Measurements from ENCODE around the gene NLRP4. TPM values are rescaled to one million over a fixed set of nuclear protein-coding genes. Genes with fewer than 3 reads are reported as not detected.

The NLRP4 gene
- polyA plus RNA-seq, 1 donor (not counting 4 experiments of a cell fraction or from before 2014, with no cell fraction given) = not detected

DNA sequence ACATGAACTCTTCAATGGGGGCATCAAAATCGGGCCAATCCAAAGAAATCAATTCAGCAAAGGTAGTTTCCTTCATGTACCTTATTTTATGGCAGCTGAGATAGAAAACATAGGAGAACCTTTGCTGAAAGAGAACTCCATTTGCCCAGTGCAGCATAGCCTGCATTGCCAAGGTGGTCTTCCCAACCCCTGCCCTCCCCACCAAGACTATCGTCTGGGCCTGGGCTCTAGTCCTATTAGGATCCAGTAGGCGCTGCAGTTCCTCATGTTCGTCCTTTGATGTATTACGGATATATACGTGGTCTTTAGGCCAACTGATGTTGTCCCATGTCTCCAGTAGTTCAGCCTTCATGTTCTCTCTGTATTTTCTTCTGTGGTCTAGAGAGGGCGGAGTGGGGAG is 76.6 kb downstream of the NLRP4 start:
- no peak for DNase-seq (ENCODE audit: low read depth, low spot score)
- dilution Hi-C loops (cut with MboI; ENCODE audit: extremely low pct_ligation_motif_present, low sequenced_read_pairs) = no loop called here

GRCh38 chr19:55913643-55914268 is 77.4 kb downstream of the NLRP4 start:
- Histone ChIP-seq H3K27ac (ENCODE audit: control insufficient read depth, insufficient read depth, low read length) (no peak overlapping the region), H3K9me1 (ENCODE audit: control insufficient read depth, extremely low read depth, insufficient read depth, low read length) (no peaks in the 10 kb centered on the region), H3K27me3 (ENCODE audit: control insufficient read depth, extremely low read depth, insufficient read depth, low read length) (no peaks in the 10 kb centered on the region), H3K36me3 (ENCODE audit: control insufficient read depth in 2 of 2, extremely low read depth in 1 of 2, insufficient read depth in 2 of 2, low read length in 2 of 2) (no peaks in the 10 kb centered on the region), H3K9me3 (ENCODE audit: control insufficient read depth, low read depth, low read length) (peaks cover 4% of the 10 kb centered on the region), H3K4me1 (ENCODE audit: control insufficient read depth, extremely low read depth, insufficient read depth, low read length) (no peaks in the 10 kb centered on the region), H3K4me2 (ENCODE audit: control insufficient read depth, extremely low read depth, insufficient read depth, low read depth, low read length) (no peak overlapping the region), H3K79me2 (ENCODE audit: control insufficient read depth, insufficient read depth, low read length) (no peaks in the 10 kb centered on the region), H2AFZ (ENCODE audit: control insufficient read depth, low read length) (no peak overlapping the region), H3K4me3 (ENCODE audit: control insufficient read depth in 2 of 3, extremely low read depth in 1 of 3, insufficient read depth in 2 of 3, low read depth in 1 of 3, low read length in 3 of 3) (no peak overlapping the region), H4K20me1 (ENCODE audit: control insufficient read depth, extremely low read depth, insufficient read depth, low read length) (no peaks in the 10 kb centered on the region), H3K9ac (ENCODE audit: control insufficient read depth, extremely low read depth, insufficient read depth, low read length) (no peak overlapping the region)
- FAIRE-seq (no peak), DNase-seq (ENCODE audit: low read depth, low spot score) (no peak)
- dilution Hi-C loops (cut with MboI; ENCODE audit: extremely low pct_ligation_motif_present, low sequenced_read_pairs) = no loop called here
- TF ChIP-seq EZH2 (IDR thresholded peaks at IDR 0.05; ENCODE audit: low read length) = no peak
- TF ChIP-seq, protein P1, sequence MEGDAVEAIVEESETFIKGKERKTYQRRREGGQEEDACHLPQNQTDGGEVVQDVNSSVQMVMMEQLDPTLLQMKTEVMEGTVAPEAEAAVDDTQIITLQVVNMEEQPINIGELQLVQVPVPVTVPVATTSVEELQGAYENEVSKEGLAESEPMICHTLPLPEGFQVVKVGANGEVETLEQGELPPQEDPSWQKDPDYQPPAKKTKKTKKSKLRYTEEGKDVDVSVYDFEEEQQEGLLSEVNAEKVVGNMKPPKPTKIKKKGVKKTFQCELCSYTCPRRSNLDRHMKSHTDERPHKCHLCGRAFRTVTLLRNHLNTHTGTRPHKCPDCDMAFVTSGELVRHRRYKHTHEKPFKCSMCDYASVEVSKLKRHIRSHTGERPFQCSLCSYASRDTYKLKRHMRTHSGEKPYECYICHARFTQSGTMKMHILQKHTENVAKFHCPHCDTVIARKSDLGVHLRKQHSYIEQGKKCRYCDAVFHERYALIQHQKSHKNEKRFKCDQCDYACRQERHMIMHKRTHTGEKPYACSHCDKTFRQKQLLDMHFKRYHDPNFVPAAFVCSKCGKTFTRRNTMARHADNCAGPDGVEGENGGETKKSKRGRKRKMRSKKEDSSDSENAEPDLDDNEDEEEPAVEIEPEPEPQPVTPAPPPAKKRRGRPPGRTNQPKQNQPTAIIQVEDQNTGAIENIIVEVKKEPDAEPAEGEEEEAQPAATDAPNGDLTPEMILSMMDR (optimal IDR thresholded peaks at IDR 0.05 in 1 of 3, IDR thresholded peaks at IDR 0.05 in 1 of 3, conservative IDR thresholded peaks at IDR 0.05 in 1 of 3; ENCODE audit: extremely low read depth in 1 of 3, insufficient read depth in 2 of 3, low read length in 3 of 3) = no peak

More for the DNA sequence above, 76.6 kb downstream of the NLRP4 start:
- Histone ChIP-seq H3K9me1 (ENCODE audit: control insufficient read depth, extremely low read depth, insufficient read depth, low read length) (no peaks in the 10 kb centered on the region), H3K27me3 (ENCODE audit: control insufficient read depth, extremely low read depth, insufficient read depth, low read length) (no peaks in the 10 kb centered on the region), H3K9ac (ENCODE audit: control insufficient read depth, extremely low read depth, insufficient read depth, low read length) (no peak overlapping the region), H3K4me3 (ENCODE audit: control insufficient read depth in 2 of 3, extremely low read depth in 1 of 3, insufficient read depth in 2 of 3, low read depth in 1 of 3, low read length in 3 of 3) (no peak overlapping the region), H3K36me3 (ENCODE audit: control insufficient read depth in 2 of 2, extremely low read depth in 1 of 2, insufficient read depth in 2 of 2, low read length in 2 of 2) (no peaks in the 10 kb centered on the region), H3K4me1 (ENCODE audit: control insufficient read depth, extremely low read depth, insufficient read depth, low read length) (no peaks in the 10 kb centered on the region), H3K79me2 (ENCODE audit: control insufficient read depth, insufficient read depth, low read length) (no peaks in the 10 kb centered on the region), H3K4me2 (ENCODE audit: control insufficient read depth, extremely low read depth, insufficient read depth, low read depth, low read length) (no peak overlapping the region), H2AFZ (ENCODE audit: control insufficient read depth, low read length) (no peak overlapping the region), H3K9me3 (ENCODE audit: control insufficient read depth, low read depth, low read length) (peaks cover 4% of the 10 kb centered on the region), H3K27ac (ENCODE audit: control insufficient read depth, insufficient read depth, low read length) (no peak overlapping the region), H4K20me1 (ENCODE audit: control insufficient read depth, extremely low read depth, insufficient read depth, low read length) (no peaks in the 10 kb centered on the region)
- FAIRE-seq = no peak
- TF ChIP-seq EZH2 (IDR thresholded peaks at IDR 0.05; ENCODE audit: low read length) = no peak
- TF ChIP-seq, protein P1 (optimal IDR thresholded peaks at IDR 0.05 in 1 of 3, IDR thresholded peaks at IDR 0.05 in 1 of 3, conservative IDR thresholded peaks at IDR 0.05 in 1 of 3; ENCODE audit: extremely low read depth in 1 of 3, insufficient read depth in 2 of 3, low read length in 3 of 3) = no peak

Measured in keratinocyte (primary cell).